ENCODE results near the gene TOM1L1. TPM values are rescaled to one million over a fixed set of nuclear protein-coding genes. Genes with fewer than 3 reads are reported as not detected.
A peak's percentile ranks its signal among the peaks of the same experiment; 100 is the strongest.

The TOM1L1 gene
- total RNA-seq, 2 experiments from 2014 or later, result 0.83 to 0.86 TPM

DNA sequence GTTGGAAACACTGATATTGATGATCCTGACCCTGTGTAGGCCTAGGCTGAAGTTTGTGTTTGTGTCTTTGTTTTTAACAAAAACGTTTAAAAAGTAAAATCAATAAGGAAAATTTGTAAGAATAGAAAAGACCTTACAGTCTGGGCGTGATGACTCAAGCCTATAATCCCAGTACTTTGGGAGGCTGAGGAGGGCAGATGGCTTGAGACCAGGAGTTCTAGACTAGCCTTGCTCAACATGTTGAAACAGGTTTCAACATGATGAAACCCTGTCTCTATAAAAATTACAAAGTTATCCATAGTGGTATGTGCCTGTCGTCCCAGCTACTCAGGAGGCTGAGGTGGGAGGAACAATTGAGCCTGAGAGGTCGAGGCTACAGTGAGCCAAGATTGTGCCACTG, 18.3 kb upstream of the TOM1L1 start:
- Mint-ChIP-seq H3K9me3 (no peaks in the 10 kb centered on the region), H3K4me3 (no peak overlapping the region), H3K27me3 (peaks cover 4% of the 10 kb centered on the region), H3K4me1 (peaks cover 1% of the 10 kb centered on the region), H3K27ac (no peak overlapping the region), H3K36me3 (ENCODE audit: low read depth) (no peaks in the 10 kb centered on the region)
- POLR2A ChIA-PET, result no interaction called here
- CTCF ChIA-PET, result no interaction called here
- no peak for DNase-seq

- CTCF ChIA-PET, result no interaction called here
- Mint-ChIP-seq H3K36me3 (ENCODE audit: low read depth) (no peaks in the 10 kb centered on the region), H3K4me1 (peaks cover 1% of the 10 kb centered on the region), H3K9me3 (no peaks in the 10 kb centered on the region), H3K27me3 (peaks cover 2% of the 10 kb centered on the region), H3K4me3 (no peak overlapping the region), H3K27ac (no peak overlapping the region)
- POLR2A ChIA-PET, result no interaction called here
- no peak for DNase-seq
Measured at GRCh38 chr17:54882950-54883349, 17.7 kb upstream of the TOM1L1 start.

- Mint-ChIP-seq H3K4me1 (peaks cover 1% of the 10 kb centered on the region), H3K9me3 (no peaks in the 10 kb centered on the region), H3K36me3 (ENCODE audit: low read depth) (no peaks in the 10 kb centered on the region), H3K4me3 (no peak overlapping the region), H3K27ac (no peak overlapping the region), H3K27me3 (peaks cover 2% of the 10 kb centered on the region)
- CTCF ChIA-PET, result no interaction called here
- no peak for DNase-seq
- POLR2A ChIA-PET, result no interaction called here
Measured at GRCh38 chr17:54883939-54884338, 16.7 kb upstream of the TOM1L1 start.

DNA sequence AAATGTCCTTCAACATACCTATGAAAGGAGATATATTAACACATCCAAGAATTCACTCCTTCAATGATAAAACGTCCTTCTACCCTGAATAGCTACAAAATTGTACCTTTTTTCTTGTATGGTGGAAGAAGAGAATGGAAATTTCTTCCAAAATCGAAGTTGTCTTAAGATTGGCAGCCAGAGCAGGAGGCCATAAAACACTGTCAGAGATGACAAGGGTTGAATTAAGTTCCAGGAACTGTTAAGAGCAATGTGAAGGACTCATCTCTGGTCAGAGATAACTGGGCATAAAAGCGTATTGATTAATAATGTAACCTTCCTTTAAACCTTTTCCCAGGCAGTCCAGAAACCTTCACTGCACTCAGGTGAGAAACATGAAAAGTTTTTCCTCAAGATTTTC, 12.9 kb upstream of the TOM1L1 start:
- Mint-ChIP-seq H3K36me3 (ENCODE audit: low read depth) (no peaks in the 10 kb centered on the region), H3K4me3 (no peak overlapping the region), H3K27ac (no peak overlapping the region), H3K27me3 (no peaks in the 10 kb centered on the region), H3K4me1 (no peaks in the 10 kb centered on the region), H3K9me3 (no peaks in the 10 kb centered on the region)
- POLR2A ChIA-PET, result no interaction called here
- DNase-seq, result no peak
- CTCF ChIA-PET, result no interaction called here

GRCh38 chr17:54888254-54888653, 12.4 kb upstream of the TOM1L1 start:
- Mint-ChIP-seq H3K27me3 (peaks cover 2% of the 10 kb centered on the region), H3K9me3 (no peaks in the 10 kb centered on the region), H3K27ac (no peak overlapping the region), H3K36me3 (ENCODE audit: low read depth) (no peaks in the 10 kb centered on the region), H3K4me1 (no peaks in the 10 kb centered on the region), H3K4me3 (no peak overlapping the region)
- POLR2A ChIA-PET, result no interaction called here
- DNase-seq, result no peak
- CTCF ChIA-PET, result no interaction called here

DNA sequence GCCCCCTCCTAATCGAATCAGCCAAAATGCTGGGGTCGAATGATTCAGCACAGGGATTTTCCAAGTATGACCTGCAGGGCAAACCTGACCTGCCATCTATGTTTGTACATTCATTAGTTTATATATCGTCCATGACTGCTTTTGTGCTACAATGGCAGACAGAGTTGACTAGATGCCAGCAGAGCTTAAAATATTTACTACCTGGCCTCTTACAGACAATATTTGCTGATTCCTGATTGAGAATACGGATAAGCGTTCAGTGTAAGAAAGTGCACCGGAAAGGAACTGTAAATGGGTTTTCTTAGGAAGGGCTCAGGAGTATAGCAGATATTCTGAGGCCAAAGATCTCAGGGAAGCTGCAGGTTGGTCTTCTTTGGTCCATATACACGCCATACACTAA, 11.7 kb upstream of the TOM1L1 start:
- peaks cover 6% of the 10 kb centered on the region for H3K27me3 Mint-ChIP-seq
- no peaks in the 10 kb centered on the region for H3K9me3 Mint-ChIP-seq
- no peak overlapping the region for H3K4me3 Mint-ChIP-seq
- H3K36me3 Mint-ChIP-seq (ENCODE audit: low read depth), result no peaks in the 10 kb centered on the region
- H3K27ac Mint-ChIP-seq, result no peak overlapping the region
- DNase-seq, result no peak
- CTCF ChIA-PET, result no interaction called here
- no peaks in the 10 kb centered on the region for H3K4me1 Mint-ChIP-seq
- POLR2A ChIA-PET, result no interaction called here

DNA sequence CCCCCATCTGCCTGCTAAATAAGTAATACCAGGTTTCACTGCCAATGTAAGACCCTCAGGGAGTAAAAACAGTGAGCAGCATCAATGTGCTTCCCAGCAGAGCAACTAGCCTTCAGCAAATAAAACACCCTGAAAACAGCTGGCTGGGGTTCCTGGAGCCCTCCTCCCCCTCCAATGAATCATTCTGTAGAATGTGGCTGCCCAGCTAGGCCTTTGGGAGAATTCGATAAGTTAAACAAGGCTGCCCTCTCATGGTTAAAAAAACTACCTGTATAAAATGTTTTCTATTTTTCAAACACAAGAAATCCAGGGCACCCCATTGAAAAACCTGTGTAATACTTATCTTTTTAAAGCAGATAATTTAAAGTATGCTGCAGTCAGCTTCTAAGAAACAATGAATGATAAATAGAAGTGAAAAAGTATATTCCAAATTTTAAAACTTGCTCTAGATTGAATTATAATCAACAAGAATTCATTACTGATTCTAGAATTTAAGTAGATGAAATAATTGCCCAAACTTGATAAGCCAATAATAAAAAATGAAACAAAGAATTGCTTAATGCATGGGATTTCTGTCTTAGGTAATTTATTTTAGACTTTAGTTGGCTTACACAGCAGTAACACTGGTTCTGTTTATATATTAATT, 9.4 kb upstream of the TOM1L1 start:
- DNase-seq, result no peak
- Mint-ChIP-seq H3K4me1 (no peaks in the 10 kb centered on the region), H3K4me3 (no peak overlapping the region), H3K9me3 (no peaks in the 10 kb centered on the region), H3K27me3 (peaks cover 13% of the 10 kb centered on the region), H3K36me3 (ENCODE audit: low read depth) (no peaks in the 10 kb centered on the region), H3K27ac (no peak overlapping the region)
- ChIA-PET CTCF (no interaction called here), POLR2A (no interaction called here)

DNA sequence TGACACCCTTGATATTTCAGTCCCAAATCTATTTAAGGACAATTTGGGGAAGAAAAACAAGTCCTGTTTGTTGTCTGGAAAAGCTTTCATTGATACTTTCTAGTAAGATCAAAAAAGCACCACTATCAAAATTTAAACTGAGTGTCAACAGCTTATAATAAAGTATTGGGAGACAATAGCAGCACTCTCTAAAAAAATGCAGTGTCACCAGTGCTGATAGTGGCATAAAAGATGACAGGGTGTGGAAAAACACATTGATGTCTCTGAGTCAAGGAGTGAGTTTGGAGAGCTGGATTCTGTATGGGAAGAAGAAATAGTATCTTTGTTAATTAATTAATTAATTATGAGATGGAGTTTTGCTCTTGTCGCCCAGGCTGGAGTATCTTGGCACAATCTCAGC, 8.3 kb upstream of the TOM1L1 start:
- CTCF ChIA-PET, result no interaction called here
- Mint-ChIP-seq H3K36me3 (ENCODE audit: low read depth) (no peaks in the 10 kb centered on the region), H3K4me3 (no peak overlapping the region), H3K9me3 (no peaks in the 10 kb centered on the region), H3K27me3 (peaks cover 18% of the 10 kb centered on the region), H3K27ac (no peak overlapping the region), H3K4me1 (no peaks in the 10 kb centered on the region)
- DNase-seq, result no peak
- POLR2A ChIA-PET, result no interaction called here

DNA sequence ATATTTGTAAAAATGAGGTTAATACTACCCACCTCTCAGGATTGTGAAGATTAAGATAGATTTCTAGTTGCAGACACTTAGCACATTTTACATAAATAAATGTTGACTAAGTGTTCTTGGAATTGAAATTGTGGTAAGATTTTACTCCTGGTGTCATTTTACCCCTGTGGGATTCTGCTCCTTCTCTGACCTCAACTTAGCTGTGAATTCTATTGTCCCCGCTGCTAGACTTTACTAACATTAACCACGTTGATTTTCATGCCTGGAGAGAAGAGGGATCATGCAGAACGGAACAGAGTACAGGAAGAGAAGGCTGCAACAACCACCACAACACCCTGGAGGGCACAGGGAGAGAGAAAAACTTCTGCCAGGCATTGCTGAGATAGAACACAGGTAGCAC, 2.1 kb upstream of the TOM1L1 start:
- Mint-ChIP-seq H3K27ac (no peak overlapping the region), H3K36me3 (ENCODE audit: low read depth) (no peaks in the 10 kb centered on the region), H3K4me1 (peaks cover 11% of the 10 kb centered on the region), H3K4me3 (no peak overlapping the region), H3K27me3 (peaks cover 45% of the 10 kb centered on the region), H3K9me3 (no peaks in the 10 kb centered on the region)
- CTCF ChIA-PET, result no interaction called here
- DNase-seq, result no peak
- POLR2A ChIA-PET, result no interaction called here

GRCh38 chr17:54899201-54899600, 1.5 kb upstream of the TOM1L1 start:
- Mint-ChIP-seq H3K4me3 (no peak overlapping the region), H3K4me1 (peaks cover 11% of the 10 kb centered on the region), H3K36me3 (ENCODE audit: low read depth) (no peaks in the 10 kb centered on the region), H3K27ac (no peak overlapping the region), H3K27me3 (peaks cover 41% of the 10 kb centered on the region), H3K9me3 (no peaks in the 10 kb centered on the region)
- ChIA-PET POLR2A (no interaction called here), CTCF (no interaction called here)
- DNase-seq, result no peak

- peaks cover 41% of the 10 kb centered on the region for H3K27me3 Mint-ChIP-seq
- H3K4me1 Mint-ChIP-seq, result peaks cover 11% of the 10 kb centered on the region
- no peak for DNase-seq
- H3K27ac Mint-ChIP-seq, result no peak overlapping the region
- no peaks in the 10 kb centered on the region for H3K9me3 Mint-ChIP-seq
- POLR2A ChIA-PET, result no interaction called here
- CTCF ChIA-PET, result no interaction called here
- peak overlapping the region; percentile 9 for H3K4me3 Mint-ChIP-seq
- no peaks in the 10 kb centered on the region for H3K36me3 Mint-ChIP-seq (ENCODE audit: low read depth)
Measured at GRCh38 chr17:54899721-54900456, 763 bp upstream of the TOM1L1 start.

GRCh38 chr17:54901230-54901822, 674 bp downstream of the TOM1L1 start:
- Mint-ChIP-seq H3K27ac (no peak overlapping the region), H3K36me3 (ENCODE audit: low read depth) (no peaks in the 10 kb centered on the region), H3K27me3 (peaks cover 36% of the 10 kb centered on the region), H3K9me3 (no peaks in the 10 kb centered on the region), H3K4me3 (no peak overlapping the region), H3K4me1 (peaks cover 11% of the 10 kb centered on the region)
- ChIA-PET CTCF (no interaction called here), POLR2A (no interaction called here)
- no peak for DNase-seq

GRCh38 chr17:54902017-54902416, 1.4 kb downstream of the TOM1L1 start:
- H3K4me3 Mint-ChIP-seq, result no peak overlapping the region
- H3K4me1 Mint-ChIP-seq, result peaks cover 11% of the 10 kb centered on the region
- peaks cover 32% of the 10 kb centered on the region for H3K27me3 Mint-ChIP-seq
- no peak for DNase-seq
- CTCF ChIA-PET, result no interaction called here
- POLR2A ChIA-PET, result no interaction called here
- H3K27ac Mint-ChIP-seq, result no peak overlapping the region
- no peaks in the 10 kb centered on the region for H3K9me3 Mint-ChIP-seq
- H3K36me3 Mint-ChIP-seq (ENCODE audit: low read depth), result no peaks in the 10 kb centered on the region

DNA sequence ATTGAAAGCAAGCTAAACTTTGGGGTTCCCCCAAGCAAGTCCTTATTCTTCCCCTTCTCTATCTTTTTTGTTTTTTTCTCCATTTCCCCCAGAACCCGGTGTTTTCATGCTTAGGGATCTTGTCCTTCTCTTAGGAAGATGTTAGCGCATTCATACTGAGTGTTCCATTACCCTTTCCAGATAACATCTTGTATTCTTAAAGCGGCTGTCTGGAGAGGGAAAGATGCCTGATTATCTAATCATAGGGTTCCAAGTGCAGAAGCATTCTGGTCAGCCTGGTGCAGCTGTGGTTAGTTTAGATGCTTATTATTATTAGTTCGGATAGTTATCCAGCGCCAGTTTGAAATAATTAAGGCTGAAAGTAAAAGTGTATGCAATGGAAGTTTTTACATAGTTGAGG, 2.0 kb downstream of the TOM1L1 start:
- Mint-ChIP-seq H3K27me3 (peaks cover 31% of the 10 kb centered on the region), H3K36me3 (ENCODE audit: low read depth) (no peaks in the 10 kb centered on the region), H3K9me3 (no peaks in the 10 kb centered on the region), H3K4me1 (peaks cover 11% of the 10 kb centered on the region), H3K27ac (no peak overlapping the region), H3K4me3 (no peak overlapping the region)
- CTCF ChIA-PET, result no interaction called here
- POLR2A ChIA-PET, result no interaction called here
- no peak for DNase-seq
